Rectal smooth muscle tissue (tissue), 1 donor: ENCODE data around the gene RABEPK.
A peak's percentile ranks its signal among the peaks of the same experiment; 100 is the strongest.
"Not testable (repeated sequence)": the region's sequence is repeated elsewhere in the genome, so short reads cannot be mapped to it uniquely, and the experiment has no call there.

Source experiments
- H3K27ac ChIP-seq: one replicate; pipeline ENCODE4 v1.7.0; 2013; ENCODE audit warnings: low read depth, low read length, inconsistent platforms
- H3K27me3 ChIP-seq: one replicate; pipeline ENCODE4 v1.7.0; 2013; ENCODE audit warnings: low read length; ENCODE audit not compliant: control insufficient read depth, insufficient read depth
- H3K36me3 ChIP-seq: one replicate; pipeline ENCODE4 v1.7.0; 2013; ENCODE audit warnings: low read length; ENCODE audit not compliant: control insufficient read depth, insufficient read depth
- H3K4me1 ChIP-seq: one replicate; pipeline ENCODE4 v1.7.0; 2013; ENCODE audit warnings: low read length; ENCODE audit not compliant: control insufficient read depth, insufficient read depth
- H3K4me3 ChIP-seq: one replicate; pipeline ENCODE4 v1.7.0; 2013; ENCODE audit warnings: low read length
- H3K9ac ChIP-seq: one replicate; pipeline ENCODE4 v1.7.0; 2013; ENCODE audit warnings: low read length

RABEPK gene

DNA sequence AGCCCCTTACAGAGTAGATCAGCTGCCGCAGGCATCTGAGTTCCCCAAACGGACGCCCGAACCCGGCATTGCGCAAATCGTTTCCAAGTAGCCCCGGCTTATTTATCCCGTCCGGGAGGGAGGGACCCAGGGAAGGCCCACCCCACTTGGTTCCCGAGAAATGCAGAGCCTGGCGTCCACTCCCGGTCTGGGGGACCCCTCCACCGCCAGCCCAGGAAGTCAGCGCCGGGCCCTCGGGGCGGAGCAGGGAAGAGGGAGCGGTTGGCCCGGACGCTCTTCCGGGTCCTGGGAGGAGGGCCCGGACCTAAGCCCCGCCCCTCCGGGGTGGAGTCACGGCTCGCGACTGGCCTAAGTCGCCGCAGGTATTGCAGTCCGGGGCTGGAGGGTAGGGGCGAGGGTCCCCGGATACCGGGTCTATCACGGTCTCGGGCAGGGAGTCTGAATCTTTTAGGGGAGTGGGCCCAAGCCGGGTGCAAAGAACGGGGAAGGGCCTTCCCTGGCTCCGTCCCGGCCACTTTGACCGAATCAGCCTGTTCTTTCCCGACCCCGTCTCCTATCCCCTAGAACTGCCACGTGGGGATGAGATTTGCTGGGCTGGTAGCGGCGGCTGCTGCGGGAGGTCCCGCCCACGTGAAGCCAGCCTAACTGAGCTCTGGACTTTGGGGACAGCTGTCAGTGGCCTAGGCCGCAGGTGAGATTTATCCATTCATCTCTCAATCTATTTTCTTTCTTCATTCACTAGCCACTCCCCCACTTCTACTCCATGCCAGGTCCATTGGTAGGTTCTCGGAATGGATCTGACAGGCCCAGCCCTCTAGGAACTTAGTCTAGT lies at the start of gene RABEPK:
RABEPK (plus strand) TSS at position 327 of the 832 bp plus-strand sequence. CDS start 2,472 bp downstream, outside the sequence.
- peak within 1 kb of the TSS; percentile 75 for H3K9ac ChIP-seq
- peak within 1 kb of the TSS; percentile 91 for H3K4me3 ChIP-seq
- peak within 1 kb of the TSS; percentile 84 for H3K27ac ChIP-seq
- H3K36me3 ChIP-seq: no peaks in the 10 kb centered on the region
- H3K4me1 ChIP-seq: peaks cover 4% of the 10 kb centered on the region
- H3K27me3 ChIP-seq: no peaks in the 10 kb centered on the region

DNA sequence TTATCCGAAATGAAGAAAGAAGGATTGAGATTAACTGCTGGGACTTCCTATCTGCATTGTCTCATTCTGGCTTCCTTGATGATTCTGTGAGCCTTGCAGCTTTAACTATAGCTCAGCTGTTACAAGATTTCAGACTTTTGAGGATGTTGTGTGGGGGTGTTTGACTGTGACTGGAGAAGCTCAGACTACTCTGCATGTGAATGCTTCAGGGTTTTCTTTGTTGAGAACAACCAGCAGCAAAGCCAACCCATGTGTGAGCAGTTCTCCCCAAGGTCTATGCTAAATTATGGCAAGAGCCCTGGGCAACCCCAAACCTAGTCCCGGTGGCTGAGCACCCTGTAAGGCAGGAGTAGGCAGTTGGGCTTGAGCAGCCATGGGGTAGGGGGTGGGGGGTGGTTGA lies 48.6 kb upstream of the RABEPK start:
- Histone ChIP-seq H3K27ac (no peak overlapping the region), H3K9ac (no peak overlapping the region), H3K36me3 (peaks cover 3% of the 10 kb centered on the region), H3K4me1 (peaks cover 2% of the 10 kb centered on the region), H3K4me3 (no peak overlapping the region), H3K27me3 (no peaks in the 10 kb centered on the region)

DNA sequence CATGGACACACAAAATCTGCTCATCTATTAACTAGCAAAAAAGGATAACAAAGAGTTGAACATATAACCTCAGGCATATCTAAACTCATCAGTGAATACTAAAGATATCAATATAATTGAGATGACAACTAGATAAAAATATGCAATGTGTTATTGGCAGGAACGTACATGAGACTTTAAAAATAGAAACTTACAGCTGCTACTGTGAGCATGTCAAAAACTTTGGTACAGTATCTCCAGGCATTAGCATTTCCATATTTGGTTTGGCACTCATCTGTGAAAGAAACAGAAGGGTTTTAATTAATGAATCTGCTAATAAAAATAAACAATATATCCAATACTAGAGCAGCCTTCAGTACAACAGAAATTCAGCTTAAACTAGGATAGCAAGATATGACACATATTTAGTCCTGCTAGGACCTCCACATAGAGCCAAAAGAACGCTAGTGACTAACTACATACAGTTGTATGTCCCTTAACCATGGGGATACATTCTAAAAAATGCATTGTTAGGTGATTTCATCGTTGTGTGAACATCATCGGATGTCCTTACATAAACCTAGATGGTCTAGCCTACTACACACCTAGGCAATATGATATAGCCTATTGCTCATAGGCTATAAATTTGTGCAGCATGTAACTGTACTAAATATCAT lies 46.5 kb upstream of the RABEPK start:
- H3K27me3 ChIP-seq: no peaks in the 10 kb centered on the region
- H3K4me3 ChIP-seq: no peak overlapping the region
- no peak overlapping the region for H3K9ac ChIP-seq
- no peaks in the 10 kb centered on the region for H3K4me1 ChIP-seq
- peaks cover 3% of the 10 kb centered on the region for H3K36me3 ChIP-seq
- H3K27ac ChIP-seq: no peak overlapping the region

GRCh38 chr9:125156551-125156950 lies 43.8 kb upstream of the RABEPK start:
- Histone ChIP-seq H3K9ac (no peak overlapping the region), H3K4me1 (peaks cover 6% of the 10 kb centered on the region), H3K27me3 (no peaks in the 10 kb centered on the region), H3K27ac (no peak overlapping the region), H3K36me3 (no peaks in the 10 kb centered on the region), H3K4me3 (no peak overlapping the region)

DNA sequence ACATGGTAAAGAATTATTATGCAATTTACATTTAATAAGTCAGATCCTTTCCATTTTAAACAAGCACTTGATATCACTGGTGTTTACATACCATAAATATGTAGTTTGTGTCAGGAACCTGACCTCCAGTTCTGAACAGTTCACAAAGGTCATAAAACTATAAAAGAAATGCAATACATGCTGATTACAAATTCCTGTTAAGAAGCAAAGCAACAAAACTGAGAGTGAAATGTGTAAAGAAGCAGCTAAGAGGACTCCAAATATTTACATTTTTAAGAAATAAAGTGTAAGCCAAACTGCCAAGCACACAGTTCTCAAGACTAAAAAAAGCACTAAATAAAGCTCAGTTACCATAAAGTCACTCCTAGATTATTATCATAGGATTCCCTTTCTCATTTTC lies 39.6 kb upstream of the RABEPK start:
- no peak overlapping the region for H3K9ac ChIP-seq
- no peaks in the 10 kb centered on the region for H3K36me3 ChIP-seq
- H3K27me3 ChIP-seq: no peaks in the 10 kb centered on the region
- peaks cover 7% of the 10 kb centered on the region for H3K4me1 ChIP-seq
- H3K4me3 ChIP-seq: no peak overlapping the region
- no peak overlapping the region for H3K27ac ChIP-seq

- H3K27ac ChIP-seq: no peak overlapping the region
- peaks cover 7% of the 10 kb centered on the region for H3K4me1 ChIP-seq
- H3K27me3 ChIP-seq: no peaks in the 10 kb centered on the region
- no peaks in the 10 kb centered on the region for H3K36me3 ChIP-seq
- H3K4me3 ChIP-seq: no peak overlapping the region
- no peak overlapping the region for H3K9ac ChIP-seq
Observed at GRCh38 chr9:125161284-125161918, 38.9 kb upstream of the RABEPK start.

DNA sequence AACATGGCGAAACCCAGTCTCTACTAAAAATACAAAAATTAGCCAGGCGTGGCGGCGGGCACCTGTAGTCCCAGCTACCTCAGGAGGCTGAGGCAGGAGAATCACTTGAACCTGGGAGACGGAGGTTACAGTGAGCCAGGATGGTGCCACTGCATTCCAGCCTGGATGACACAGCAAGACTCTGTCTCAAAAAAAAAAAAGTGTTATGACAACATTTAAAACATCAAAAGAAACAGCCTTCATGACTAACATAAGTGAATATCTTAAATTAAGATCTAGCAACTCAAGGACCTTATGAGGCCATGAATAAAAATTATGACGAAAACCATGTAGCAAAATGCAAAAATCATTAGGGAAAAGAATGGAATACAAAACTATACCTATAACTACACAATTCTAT lies 37.5 kb upstream of the RABEPK start:
- not testable (repeated sequence) for H3K4me1 ChIP-seq, H3K9ac ChIP-seq, H3K27ac ChIP-seq

GRCh38 chr9:125166762-125167161 lies 33.6 kb upstream of the RABEPK start:
- peaks cover 4% of the 10 kb centered on the region for H3K36me3 ChIP-seq
- no peaks in the 10 kb centered on the region for H3K27me3 ChIP-seq
- H3K27ac ChIP-seq: no peak overlapping the region
- no peaks in the 10 kb centered on the region for H3K4me1 ChIP-seq
- H3K4me3 ChIP-seq: no peak overlapping the region
- no peak overlapping the region for H3K9ac ChIP-seq

More for the DNA sequence above, 37.5 kb upstream of the RABEPK start:
- not testable (repeated sequence) for H3K4me3 ChIP-seq, H3K36me3 ChIP-seq, H3K27me3 ChIP-seq

GRCh38 chr9:125169895-125170294 lies 30.4 kb upstream of the RABEPK start:
- no peak overlapping the region for H3K9ac ChIP-seq
- no peak overlapping the region for H3K4me3 ChIP-seq
- peaks cover 7% of the 10 kb centered on the region for H3K4me1 ChIP-seq
- H3K27ac ChIP-seq: no peak overlapping the region
- no peaks in the 10 kb centered on the region for H3K27me3 ChIP-seq
- H3K36me3 ChIP-seq: peaks cover 4% of the 10 kb centered on the region

GRCh38 chr9:125172031-125172755 lies 28.1 kb upstream of the RABEPK start:
- peaks cover 15% of the 10 kb centered on the region for H3K4me1 ChIP-seq

GRCh38 chr9:125176636-125177035 lies 23.7 kb upstream of the RABEPK start:
- no peak overlapping the region for H3K9ac ChIP-seq
- no peaks in the 10 kb centered on the region for H3K36me3 ChIP-seq
- H3K4me1 ChIP-seq: peaks cover 15% of the 10 kb centered on the region
- H3K27ac ChIP-seq: no peak overlapping the region
- no peak overlapping the region for H3K4me3 ChIP-seq
- no peaks in the 10 kb centered on the region for H3K27me3 ChIP-seq

More at GRCh38 chr9:125172031-125172755, 28.1 kb upstream of the RABEPK start:
- Histone ChIP-seq H3K4me3 (peak overlapping the region; percentile 7), H3K9ac (no peak overlapping the region), H3K36me3 (peaks cover 4% of the 10 kb centered on the region), H3K27me3 (no peaks in the 10 kb centered on the region), H3K27ac (no peak overlapping the region)

GRCh38 chr9:125177888-125178287 lies 22.5 kb upstream of the RABEPK start:
- peaks cover 9% of the 10 kb centered on the region for H3K4me1 ChIP-seq
- no peak overlapping the region for H3K9ac ChIP-seq
- H3K36me3 ChIP-seq: no peaks in the 10 kb centered on the region
- H3K27ac ChIP-seq: no peak overlapping the region
- no peak overlapping the region for H3K4me3 ChIP-seq
- no peaks in the 10 kb centered on the region for H3K27me3 ChIP-seq
